Measurements from ENCODE around the gene USP44.

The USP44 gene

GRCh38 chr12:95553197-95553943, 2.1 kb upstream of the USP44 start:
- H4K5ac ChIP-seq (ENCODE audit: low read length): no peak overlapping the region
- no peak overlapping the region for H3K23ac ChIP-seq (ENCODE audit: low read length)
- no CpG with 5 or more reads among the region's 5 CpGs for WGBS (ENCODE audit: extremely low coverage, insufficient coverage, low lambda C conversion rate)
- no peak overlapping the region for H3K18ac ChIP-seq (ENCODE audit: low read length)
- H3K4me3 ChIP-seq (ENCODE audit: low read length): no peak overlapping the region
- no peak overlapping the region for H3K9ac ChIP-seq (ENCODE audit: low read length)
- H3K36me3 ChIP-seq (ENCODE audit: control insufficient read depth, insufficient read depth, low read length): no peaks in the 10 kb centered on the region
- H3K4ac ChIP-seq (ENCODE audit: low read depth, low read length): no peak overlapping the region
- H2BK5ac ChIP-seq (ENCODE audit: low read length): no peak overlapping the region
- no peak overlapping the region for H2BK15ac ChIP-seq (replicated peaks; ENCODE audit: low read depth)
- no peak overlapping the region for H3K27ac ChIP-seq (ENCODE audit: low read depth, low read length)
- H2AK5ac ChIP-seq (ENCODE audit: low read length): no peak overlapping the region
- no peaks in the 10 kb centered on the region for H3K79me1 ChIP-seq (ENCODE audit: low read length)
- H3K4me2 ChIP-seq (ENCODE audit: low read length): no peak overlapping the region
- no peak overlapping the region for H3K56ac ChIP-seq (ENCODE audit: low read length)
- no peaks in the 10 kb centered on the region for H3K27me3 ChIP-seq (ENCODE audit: insufficient read depth, low read length, poor library complexity)
- no peak overlapping the region for H4K8ac ChIP-seq (ENCODE audit: low read depth, low read length)
- H3K79me2 ChIP-seq (ENCODE audit: control insufficient read depth, insufficient read depth, low read length): no peaks in the 10 kb centered on the region
- no peak overlapping the region for H2BK120ac ChIP-seq (ENCODE audit: low read depth, low read length)
- no peak for DNase-seq
- peaks cover 3% of the 10 kb centered on the region for H3K4me1 ChIP-seq (ENCODE audit: control insufficient read depth, low read depth, low read length)

GRCh38 chr12:95551913-95552516, 739 bp upstream of the USP44 start:
- Histone ChIP-seq H2BK5ac (ENCODE audit: low read length) (no peak overlapping the region), H3K36me3 (ENCODE audit: control insufficient read depth, insufficient read depth, low read length) (no peaks in the 10 kb centered on the region), H3K18ac (ENCODE audit: low read length) (no peak overlapping the region), H3K27ac (ENCODE audit: low read depth, low read length) (no peak overlapping the region), H3K79me2 (ENCODE audit: control insufficient read depth, insufficient read depth, low read length) (no peaks in the 10 kb centered on the region), H2AK5ac (ENCODE audit: low read length) (no peak overlapping the region), H3K4me1 (ENCODE audit: control insufficient read depth, low read depth, low read length) (peaks cover 3% of the 10 kb centered on the region), H3K9ac (ENCODE audit: low read length) (no peak overlapping the region), H3K4me2 (ENCODE audit: low read length) (no peak overlapping the region), H3K27me3 (ENCODE audit: insufficient read depth, low read length, poor library complexity) (no peaks in the 10 kb centered on the region), H4K5ac (ENCODE audit: low read length) (no peak overlapping the region), H3K79me1 (ENCODE audit: low read length) (no peaks in the 10 kb centered on the region), H4K8ac (ENCODE audit: low read depth, low read length) (no peak overlapping the region), H3K23ac (ENCODE audit: low read length) (no peak overlapping the region), H3K56ac (ENCODE audit: low read length) (no peak overlapping the region), H3K4me3 (ENCODE audit: low read length) (no peak overlapping the region), H2BK15ac (replicated peaks; ENCODE audit: low read depth) (no peak overlapping the region), H2BK120ac (ENCODE audit: low read depth, low read length) (no peak overlapping the region), H3K4ac (ENCODE audit: low read depth, low read length) (no peak overlapping the region)
- no CpG with 5 or more reads among the region's 7 CpGs for WGBS (ENCODE audit: extremely low coverage, insufficient coverage, low lambda C conversion rate)
- no peak for DNase-seq

GRCh38 chr12:95549392-95550084, 1.7 kb downstream of the USP44 start:
- Histone ChIP-seq H3K4ac (ENCODE audit: low read depth, low read length) (no peak overlapping the region), H3K18ac (ENCODE audit: low read length) (no peak overlapping the region), H3K79me1 (ENCODE audit: low read length) (no peaks in the 10 kb centered on the region), H3K4me2 (ENCODE audit: low read length) (no peak overlapping the region), H3K36me3 (ENCODE audit: control insufficient read depth, insufficient read depth, low read length) (no peaks in the 10 kb centered on the region), H4K5ac (ENCODE audit: low read length) (no peak overlapping the region), H4K8ac (ENCODE audit: low read depth, low read length) (no peak overlapping the region), H3K4me3 (ENCODE audit: low read length) (no peak overlapping the region), H3K27ac (ENCODE audit: low read depth, low read length) (no peak overlapping the region), H3K4me1 (ENCODE audit: control insufficient read depth, low read depth, low read length) (peaks cover 7% of the 10 kb centered on the region), H2BK5ac (ENCODE audit: low read length) (no peak overlapping the region), H3K79me2 (ENCODE audit: control insufficient read depth, insufficient read depth, low read length) (no peaks in the 10 kb centered on the region), H2BK15ac (replicated peaks; ENCODE audit: low read depth) (no peak overlapping the region), H3K9ac (ENCODE audit: low read length) (no peak overlapping the region), H2AK5ac (ENCODE audit: low read length) (no peak overlapping the region), H3K23ac (ENCODE audit: low read length) (no peak overlapping the region), H3K56ac (ENCODE audit: low read length) (no peak overlapping the region), H3K27me3 (ENCODE audit: insufficient read depth, low read length, poor library complexity) (no peaks in the 10 kb centered on the region), H2BK120ac (ENCODE audit: low read depth, low read length) (no peak overlapping the region)
- no CpG with 5 or more reads among the region's 12 CpGs for WGBS (ENCODE audit: extremely low coverage, insufficient coverage, low lambda C conversion rate)
- peak; percentile 59 for DNase-seq

- H3K79me2 ChIP-seq (ENCODE audit: control insufficient read depth, insufficient read depth, low read length): no peaks in the 10 kb centered on the region
- H3K79me1 ChIP-seq (ENCODE audit: low read length): no peaks in the 10 kb centered on the region
- peak overlapping the region; percentile 64 for H3K4me3 ChIP-seq (ENCODE audit: low read length)
- H3K4me2 ChIP-seq (ENCODE audit: low read length): peak overlapping the region; percentile 93
- DNase-seq: peak; percentile 48
- no CpG with 5 or more reads among the region's 98 CpGs for WGBS (ENCODE audit: extremely low coverage, insufficient coverage, low lambda C conversion rate)
- no peaks in the 10 kb centered on the region for H3K27me3 ChIP-seq (ENCODE audit: insufficient read depth, low read length, poor library complexity)
- peak overlapping the region; percentile 63 for H3K27ac ChIP-seq (ENCODE audit: low read depth, low read length)
- H3K56ac ChIP-seq (ENCODE audit: low read length): peak overlapping the region; percentile 84
- peak overlapping the region; percentile 57 for H3K18ac ChIP-seq (ENCODE audit: low read length)
- H3K4me1 ChIP-seq (ENCODE audit: control insufficient read depth, low read depth, low read length): peaks cover 7% of the 10 kb centered on the region
- no peak overlapping the region for H2BK5ac ChIP-seq (ENCODE audit: low read length)
- H3K9ac ChIP-seq (ENCODE audit: low read length): peak overlapping the region; percentile 65
- no peak overlapping the region for H2BK15ac ChIP-seq (replicated peaks; ENCODE audit: low read depth)
- no peak overlapping the region for H4K8ac ChIP-seq (ENCODE audit: low read depth, low read length)
- H2AK5ac ChIP-seq (ENCODE audit: low read length): no peak overlapping the region
- H4K5ac ChIP-seq (ENCODE audit: low read length): no peak overlapping the region
- H3K23ac ChIP-seq (ENCODE audit: low read length): no peak overlapping the region
- no peak overlapping the region for H2BK120ac ChIP-seq (ENCODE audit: low read depth, low read length)
- H3K36me3 ChIP-seq (ENCODE audit: control insufficient read depth, insufficient read depth, low read length): no peaks in the 10 kb centered on the region
- peak overlapping the region; percentile 49 for H3K4ac ChIP-seq (ENCODE audit: low read depth, low read length)
These were observed 2.5 kb downstream of the USP44 start for GRCh38 chr12:95548539-95549391.

GRCh38 chr12:95548056-95548538, 3.2 kb downstream of the USP44 start:
- Histone ChIP-seq H2BK5ac (ENCODE audit: low read length) (no peak overlapping the region), H3K56ac (ENCODE audit: low read length) (peak overlapping the region; percentile 84), H3K79me1 (ENCODE audit: low read length) (no peaks in the 10 kb centered on the region), H3K4me3 (ENCODE audit: low read length) (peak overlapping the region; percentile 64), H3K79me2 (ENCODE audit: control insufficient read depth, insufficient read depth, low read length) (no peaks in the 10 kb centered on the region), H4K5ac (ENCODE audit: low read length) (no peak overlapping the region), H2BK15ac (replicated peaks; ENCODE audit: low read depth) (no peak overlapping the region), H4K8ac (ENCODE audit: low read depth, low read length) (no peak overlapping the region), H3K4ac (ENCODE audit: low read depth, low read length) (peak overlapping the region; percentile 49), H3K23ac (ENCODE audit: low read length) (no peak overlapping the region), H3K36me3 (ENCODE audit: control insufficient read depth, insufficient read depth, low read length) (no peaks in the 10 kb centered on the region), H2BK120ac (ENCODE audit: low read depth, low read length) (no peak overlapping the region), H2AK5ac (ENCODE audit: low read length) (no peak overlapping the region), H3K4me2 (ENCODE audit: low read length) (peak overlapping the region; percentile 93), H3K9ac (ENCODE audit: low read length) (peak overlapping the region; percentile 65), H3K27ac (ENCODE audit: low read depth, low read length) (peak overlapping the region; percentile 63), H3K27me3 (ENCODE audit: insufficient read depth, low read length, poor library complexity) (no peaks in the 10 kb centered on the region), H3K18ac (ENCODE audit: low read length) (peak overlapping the region; percentile 57), H3K4me1 (ENCODE audit: control insufficient read depth, low read depth, low read length) (peaks cover 7% of the 10 kb centered on the region)
- peak; percentile 74 for DNase-seq
- no CpG with 5 or more reads among the region's 50 CpGs for WGBS (ENCODE audit: extremely low coverage, insufficient coverage, low lambda C conversion rate)
